PC-3 (cell line): ENCODE data around the gene SLC26A1. TPM values are rescaled to one million over a fixed set of nuclear protein-coding genes. Genes with fewer than 3 reads are reported as not detected.

Experiments used
- ATAC-seq: fragments of 200-7000 bp; cut with Tn5 transposase; 2 replicates; pipeline ENCODE4 v1.9.1; 2020; ENCODE audit warnings: mild to moderate bottlenecking, moderate library complexity
- BruUV-seq: library from RNA; stranded (reverse); fragments of 400-500 nt; replicated peaks from 2 replicates; lab custom pipeline; 2021; lab: Mats Ljungman, UMichigan
- CTCF ChIA-PET: fragments of 300-600 bp; sonication (Branson Sonifier 250); formaldehyde crosslinking; loops from one replicate; lab custom pipeline; 2022; ENCODE audit warnings: antibody characterized with exemption; lab: Charles Lee
- POLR2A ChIA-PET: fragments of 300-600 bp; sonication (Branson Sonifier 250); formaldehyde crosslinking; loops from one replicate; lab custom pipeline; 2022; ENCODE audit warnings: antibody characterized with exemption; ENCODE audit not compliant: unreplicated experiment; lab: Charles Lee
- DNase-seq: peaks from one replicate; pipeline ENCODE4 v3.0.0-alpha.2; 2015
- H2AFZ ChIP-seq: fragments of 300-600 bp; sonication (generic); 2 replicates; pipeline ENCODE4 v1.6.0; 2016; ENCODE audit warnings: antibody characterized with exemption, low read length
- H3F3A ChIP-seq: fragments of 300-600 bp; sonication (generic); one replicate; pipeline ENCODE4 v1.6.0; 2017; ENCODE audit warnings: antibody characterized with exemption, low read length, control low read depth, mild to moderate bottlenecking; ENCODE audit not compliant: unreplicated experiment
- H3K27ac ChIP-seq: fragments of 300-600 bp; sonication (generic); 2 replicates; pipeline ENCODE4 v1.5.1; 2016; ENCODE audit warnings: mild to moderate bottlenecking, low read length
- H3K27me3 ChIP-seq: fragments of 300-600 bp; sonication (generic); 2 replicates; pipeline ENCODE4 v1.6.1; 2016; ENCODE audit warnings: low read length, mixed read lengths
- H3K36me3 ChIP-seq: fragments of 300-600 bp; sonication (generic); 2 replicates; pipeline ENCODE4 v1.6.1; 2016; ENCODE audit warnings: low read depth, mixed run types, low read length, mixed read lengths
- H3K4me1 ChIP-seq: fragments of 300-600 bp; sonication (generic); 2 replicates; pipeline ENCODE4 v1.5.1; 2016; ENCODE audit warnings: low read length; ENCODE audit not compliant: insufficient read depth
- H3K4me2 ChIP-seq: fragments of 300-600 bp; sonication (generic); 2 replicates; pipeline ENCODE4 v1.6.0; 2016; ENCODE audit warnings: low read length
- H3K4me3 ChIP-seq: fragments of 300-600 bp; sonication (generic); 2 replicates; pipeline ENCODE4 v1.5.1; 2016; ENCODE audit warnings: mild to moderate bottlenecking, low read length, mixed read lengths
- H3K79me2 ChIP-seq: fragments of 300-600 bp; sonication (generic); 2 replicates; pipeline ENCODE4 v1.6.1; 2017; ENCODE audit warnings: low read length, mixed read lengths
- H3K9ac ChIP-seq: fragments of 300-600 bp; sonication (generic); 2 replicates; pipeline ENCODE4 v1.6.0; 2016; ENCODE audit warnings: mild to moderate bottlenecking, low read length
- H3K9me2 ChIP-seq: fragments of 300-600 bp; sonication (generic); replicated peaks from 2 replicates; pipeline ENCODE4 v1.6.1; 2016; ENCODE audit warnings: mixed run types, low read length, mixed read lengths
- H3K9me3 ChIP-seq: fragments of 300-600 bp; sonication (generic); 2 replicates; pipeline ENCODE4 v1.6.1; 2016; ENCODE audit warnings: low read length, mixed read lengths
- H4K20me1 ChIP-seq: fragments of 300-600 bp; sonication (generic); 2 replicates; pipeline ENCODE4 v1.6.1; 2016; ENCODE audit warnings: low read length, mixed read lengths
- EZH2 ChIP-seq: fragments of 300-600 bp; sonication (generic); IDR thresholded peaks from one replicate; pipeline ENCODE4 v1.6.1; 2017; ENCODE audit warnings: antibody characterized with exemption, mild to moderate bottlenecking, low read length; ENCODE audit not compliant: unreplicated experiment
- EZH2phosphoT487 ChIP-seq: fragments of 300-600 bp; sonication (generic); IDR thresholded peaks from 2 replicates; pipeline ENCODE4 v1.6.1; 2018; ENCODE audit warnings: mild to moderate bottlenecking, antibody characterized with exemption, low read length, borderline replicate concordance
- intact Hi-C: fragments of 100-400 bp; cut with micrococcal nuclease; formaldehyde crosslinking; loops from 2 replicates; pipeline ENCODE4 v1.9.0; 2023
- total RNA-seq: library from RNA; depleted of rRNA; stranded (reverse); fragments of >200 nt; gene quantifications from 2 replicates; pipeline ENCODE4 v1.2.3, GENCODE V29; 2014
- TF ChIP-seq, protein P1 (sequence below): fragments of 300-600 bp; sonication (generic); conservative IDR thresholded peaks from 2 replicates; pipeline ENCODE4 v1.5.1; 2017; ENCODE audit warnings: antibody characterized with exemption, low read depth, mild to moderate bottlenecking, low read length

The SLC26A1 gene
- total RNA-seq, 1 experiment from 2014 or later, result not detected

DNA sequence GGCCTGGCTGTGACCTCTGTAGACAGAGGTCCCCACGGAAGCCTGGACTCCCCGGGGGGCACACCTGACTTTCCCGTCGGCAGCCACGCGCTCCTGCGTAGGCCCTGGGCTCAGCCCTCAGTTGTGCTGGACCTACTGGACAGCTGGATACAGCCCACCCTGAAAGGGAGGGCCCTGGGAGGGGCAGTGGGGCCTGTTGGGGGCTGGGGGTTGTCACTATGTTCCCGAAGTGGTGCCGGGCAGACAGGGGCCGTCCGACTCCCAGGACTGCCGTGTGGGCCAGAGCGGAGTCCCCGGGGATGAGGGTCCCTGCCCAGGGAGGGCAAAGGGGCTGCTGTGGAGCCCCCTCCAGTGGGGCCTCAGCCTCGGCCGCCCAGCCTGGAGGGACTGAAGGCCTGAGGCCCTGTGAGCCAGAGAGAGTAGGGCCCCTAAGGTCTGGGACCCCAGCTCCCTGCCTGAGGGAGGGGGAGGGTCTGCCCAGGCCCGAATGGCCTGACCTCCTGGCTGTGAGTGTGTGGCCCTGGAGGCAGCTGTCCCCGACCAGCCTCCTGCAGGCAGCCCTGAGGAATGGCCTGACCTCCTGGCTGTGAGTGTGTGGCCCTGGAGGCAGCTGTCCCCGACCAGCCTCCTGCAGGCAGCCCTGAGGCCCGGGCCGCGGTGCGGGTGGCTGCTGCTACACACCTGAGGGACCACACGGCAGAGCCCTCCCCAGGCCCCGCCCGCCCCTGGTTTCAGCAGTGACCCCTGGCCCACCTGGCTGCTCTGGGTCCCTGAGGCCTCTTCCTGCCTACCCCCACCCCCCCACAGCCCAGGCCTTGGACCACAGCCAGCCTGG is 44.0 kb upstream of the SLC26A1 start:
- H3F3A ChIP-seq, result no peaks in the 10 kb centered on the region
- H3K9me2 ChIP-seq, result no peaks in the 10 kb centered on the region
- no peak for ATAC-seq
- CTCF ChIA-PET, result no interaction called here
- intact Hi-C loops, result no loop called here
- H2AFZ ChIP-seq, result no peak overlapping the region
- H3K79me2 ChIP-seq, result no peaks in the 10 kb centered on the region
- DNase-seq, result no peak
- TF ChIP-seq, protein P1, sequence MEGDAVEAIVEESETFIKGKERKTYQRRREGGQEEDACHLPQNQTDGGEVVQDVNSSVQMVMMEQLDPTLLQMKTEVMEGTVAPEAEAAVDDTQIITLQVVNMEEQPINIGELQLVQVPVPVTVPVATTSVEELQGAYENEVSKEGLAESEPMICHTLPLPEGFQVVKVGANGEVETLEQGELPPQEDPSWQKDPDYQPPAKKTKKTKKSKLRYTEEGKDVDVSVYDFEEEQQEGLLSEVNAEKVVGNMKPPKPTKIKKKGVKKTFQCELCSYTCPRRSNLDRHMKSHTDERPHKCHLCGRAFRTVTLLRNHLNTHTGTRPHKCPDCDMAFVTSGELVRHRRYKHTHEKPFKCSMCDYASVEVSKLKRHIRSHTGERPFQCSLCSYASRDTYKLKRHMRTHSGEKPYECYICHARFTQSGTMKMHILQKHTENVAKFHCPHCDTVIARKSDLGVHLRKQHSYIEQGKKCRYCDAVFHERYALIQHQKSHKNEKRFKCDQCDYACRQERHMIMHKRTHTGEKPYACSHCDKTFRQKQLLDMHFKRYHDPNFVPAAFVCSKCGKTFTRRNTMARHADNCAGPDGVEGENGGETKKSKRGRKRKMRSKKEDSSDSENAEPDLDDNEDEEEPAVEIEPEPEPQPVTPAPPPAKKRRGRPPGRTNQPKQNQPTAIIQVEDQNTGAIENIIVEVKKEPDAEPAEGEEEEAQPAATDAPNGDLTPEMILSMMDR, result no peak
- no peak for TF ChIP-seq EZH2phosphoT487
- no peak overlapping the region for H3K9ac ChIP-seq
- POLR2A ChIA-PET, result interaction anchor here (0.6 kb wide), 1 partner anchor 107 kb away, joined by 8 read pairs; no protein-coding TSS in a partner anchor
- H3K27ac ChIP-seq, result no peak overlapping the region
- H3K27me3 ChIP-seq, result no peaks in the 10 kb centered on the region
- peaks cover 18% of the 10 kb centered on the region for H3K4me1 ChIP-seq
- H3K9me3 ChIP-seq, result no peaks in the 10 kb centered on the region
- no peaks in the 10 kb centered on the region for H3K36me3 ChIP-seq
- no TSS peak for BruUV-seq
- no peak overlapping the region for H3K4me3 ChIP-seq
- H3K4me2 ChIP-seq, result no peak overlapping the region
- no peaks in the 10 kb centered on the region for H4K20me1 ChIP-seq

GRCh38 chr4:1036095-1036494 is 42.9 kb upstream of the SLC26A1 start:
- intact Hi-C loops, result no loop called here
- ATAC-seq, result no peak
- Histone ChIP-seq H3K9me3 (no peaks in the 10 kb centered on the region), H3K4me3 (no peak overlapping the region), H3K36me3 (no peaks in the 10 kb centered on the region), H3K27ac (no peak overlapping the region), H3K79me2 (no peaks in the 10 kb centered on the region), H3F3A (no peaks in the 10 kb centered on the region), H3K9me2 (no peaks in the 10 kb centered on the region), H3K4me2 (no peak overlapping the region), H3K27me3 (no peaks in the 10 kb centered on the region), H3K4me1 (peaks cover 12% of the 10 kb centered on the region), H3K9ac (no peak overlapping the region), H2AFZ (no peak overlapping the region), H4K20me1 (no peaks in the 10 kb centered on the region)
- POLR2A ChIA-PET, result no interaction called here
- CTCF ChIA-PET, result no interaction called here
- no TSS peak for BruUV-seq
- TF ChIP-seq, protein P1, result no peak
- TF ChIP-seq EZH2phosphoT487, result no peak
- no peak for TF ChIP-seq EZH2
- no peak for DNase-seq

- no peaks in the 10 kb centered on the region for H3K9me3 ChIP-seq
- no peak overlapping the region for H3K27ac ChIP-seq
- H3K4me1 ChIP-seq, result peaks cover 12% of the 10 kb centered on the region
- ChIA-PET CTCF (no interaction called here), POLR2A (no interaction called here)
- H2AFZ ChIP-seq, result no peak overlapping the region
- H3K9me2 ChIP-seq, result no peaks in the 10 kb centered on the region
- H3F3A ChIP-seq, result no peaks in the 10 kb centered on the region
- no peaks in the 10 kb centered on the region for H3K27me3 ChIP-seq
- intact Hi-C loops, result no loop called here
- no peaks in the 10 kb centered on the region for H3K79me2 ChIP-seq
- no TSS peak for BruUV-seq
- TF ChIP-seq EZH2 (no peak), EZH2phosphoT487 (no peak)
- TF ChIP-seq, protein P1, result no peak
- H4K20me1 ChIP-seq, result no peaks in the 10 kb centered on the region
- H3K4me2 ChIP-seq, result no peak overlapping the region
- ATAC-seq, result no peak
- H3K9ac ChIP-seq, result no peak overlapping the region
- no peaks in the 10 kb centered on the region for H3K36me3 ChIP-seq
- H3K4me3 ChIP-seq, result no peak overlapping the region
- no peak for DNase-seq
These were observed 42.3 kb upstream of the SLC26A1 start for GRCh38 chr4:1035510-1035909.
